Endothelial cell of umbilical vein (primary cell): ENCODE measurements around the gene ANKRD16. TPM values are rescaled to one million over a fixed set of nuclear protein-coding genes. Genes with fewer than 3 reads are reported as not detected.
A peak's percentile ranks its signal among the peaks of the same experiment; 100 is the strongest.

Source experiments
- BruUV-seq: library from RNA; stranded (reverse); fragments of 400-500 nt; replicated peaks from 2 replicates; lab custom pipeline; 2021; lab: Mats Ljungman, UMichigan
- CTCF ChIA-PET: fragments of 300-600, 350-600 bp; sonication (Branson Sonifier 250); formaldehyde crosslinking; loops from one replicate; lab custom pipeline; 2021; ENCODE audit warnings: antibody characterized with exemption, inconsistent platforms; lab: Charles Lee
- POLR2A ChIA-PET: fragments of 300-600, 350-600 bp; sonication (Branson Sonifier 250); formaldehyde crosslinking; loops from one replicate; lab custom pipeline; 2021; ENCODE audit warnings: antibody characterized with exemption, inconsistent platforms; lab: Charles Lee
- DNase-seq: peaks from one replicate; pipeline ENCODE4 v3.0.0-alpha.2; 2011; ENCODE audit warnings: low read depth, low spot score
- FAIRE-seq: peaks from 2 replicates; lab custom pipeline; 2011; peaks lifted over from hg19 to GRCh38; lab: Jason Lieb, UNC
- H2AFZ ChIP-seq: 2 replicates; pipeline ENCODE4 v1.6.0; 2012; ENCODE audit warnings: low read depth, low read length, control low read depth, inconsistent platforms
- H3K27ac ChIP-seq: 2 replicates; pipeline ENCODE4 v1.5.1; 2011; ENCODE audit warnings: low read depth, mild to moderate bottlenecking, control low read depth, low read length, moderate library complexity; ENCODE audit not compliant: insufficient read depth
- H3K27me3 ChIP-seq, 2 experiments: 2 replicates each; pipeline versions ENCODE4 v1.6.0 to v1.6.1; 2011; ENCODE audit warnings: low read length in 2 of 2, mixed read lengths in 1 of 2; ENCODE audit not compliant: control insufficient read depth in 2 of 2, insufficient read depth in 2 of 2
- H3K36me3 ChIP-seq, 2 experiments: 2 replicates in 1 of 2; 3 replicates in 1 of 2; pipeline ENCODE4 v1.5.1; 2011; ENCODE audit warnings: low read length in 2 of 2, mild to moderate bottlenecking in 1 of 2, moderate library complexity in 1 of 2; ENCODE audit not compliant: control insufficient read depth in 2 of 2, insufficient read depth in 2 of 2; ENCODE audit errors: extremely low read depth in 1 of 2
- H3K4me1 ChIP-seq: 3 replicates; pipeline ENCODE4 v1.5.1; 2011; ENCODE audit warnings: mild to moderate bottlenecking, low read length; ENCODE audit not compliant: control insufficient read depth, insufficient read depth; ENCODE audit errors: extremely low read depth
- H3K4me2 ChIP-seq: 2 replicates; pipeline ENCODE4 v1.6.1; 2011; ENCODE audit warnings: low read length, control low read depth, mixed read lengths; ENCODE audit not compliant: insufficient read depth
- H3K4me3 ChIP-seq, 3 experiments: fragments of 200-600 bp in 1 of 3; sonication (generic), shearing (Covaris generic) in 1 of 3; replicated peaks in 1 of 3; 2 replicates each; pipeline ENCODE4 v1.5.1; 2011 to 2016; ENCODE audit warnings: control low read depth in 3 of 3, low read length in 3 of 3, mild to moderate bottlenecking in 2 of 3, inconsistent platforms in 1 of 3, low read depth in 1 of 3, moderate library complexity in 1 of 3; ENCODE audit not compliant: insufficient read depth in 1 of 3
- H3K79me2 ChIP-seq: 2 replicates; pipeline ENCODE4 v1.6.0; 2012; ENCODE audit warnings: low read length, inconsistent platforms; ENCODE audit not compliant: control insufficient read depth, insufficient read depth
- H3K9ac ChIP-seq: replicated peaks from 2 replicates; pipeline ENCODE3; 2011; ENCODE audit warnings: low read length, control low read depth; ENCODE audit not compliant: insufficient read depth; ENCODE audit errors: extremely low read depth
- H3K9me1 ChIP-seq: replicated peaks from 3 replicates; pipeline ENCODE4 v1.6.0; 2011; ENCODE audit warnings: mild to moderate bottlenecking, low read length; ENCODE audit not compliant: control insufficient read depth, insufficient read depth; ENCODE audit errors: extremely low read depth
- H3K9me3 ChIP-seq: replicated peaks from 2 replicates; pipeline ENCODE4 v1.5.1; 2012; ENCODE audit warnings: low read length, inconsistent platforms; ENCODE audit not compliant: control insufficient read depth, insufficient read depth
- H4K20me1 ChIP-seq: replicated peaks from 2 replicates; pipeline ENCODE3; 2011; ENCODE audit warnings: mild to moderate bottlenecking, low read length; ENCODE audit not compliant: control insufficient read depth, insufficient read depth; ENCODE audit errors: extremely low read depth
- CTCF ChIP-seq, 2 donors: IDR thresholded peaks; 1 replicate in 1 of 2; 2 replicates in 1 of 2; pipeline ENCODE4 v1.5.1; 2011; ENCODE audit warnings: low read length in 2 of 2, mild to moderate bottlenecking in 2 of 2, moderate library complexity in 2 of 2, control low read depth in 1 of 2, inconsistent platforms in 1 of 2, low read depth in 1 of 2; ENCODE audit not compliant: insufficient read depth in 1 of 2; ENCODE audit errors: extremely low read depth in 1 of 2
- EZH2 ChIP-seq: IDR thresholded peaks from 2 replicates; pipeline ENCODE4 v1.6.1; 2012; ENCODE audit warnings: borderline replicate concordance, low read depth, mild to moderate bottlenecking, moderate library complexity, low read length, inconsistent platforms; ENCODE audit not compliant: severe bottlenecking
- FOS ChIP-seq: IDR thresholded peaks from 2 replicates; pipeline ENCODE4 v1.6.1; 2011; ENCODE audit warnings: mild to moderate bottlenecking, low read length, moderate library complexity, borderline replicate concordance; ENCODE audit not compliant: insufficient read depth
- GATA2 ChIP-seq: IDR thresholded peaks from 2 replicates; pipeline ENCODE4 v1.7.0; 2011; ENCODE audit warnings: low read depth, mild to moderate bottlenecking, moderate library complexity, mixed read lengths, low read length; ENCODE audit not compliant: insufficient read length, insufficient read depth
- JUN ChIP-seq: IDR thresholded peaks from 2 replicates; pipeline ENCODE4 v1.6.1; 2011; ENCODE audit warnings: borderline replicate concordance, low read depth; ENCODE audit not compliant: insufficient read length, insufficient read depth
- MAX ChIP-seq: IDR thresholded peaks from 2 replicates; pipeline ENCODE4 v1.6.1; 2011; ENCODE audit not compliant: insufficient read depth, insufficient read length
- MYC ChIP-seq: IDR thresholded peaks from one replicate; pipeline ENCODE4 v1.6.1; 2011; ENCODE audit warnings: mild to moderate bottlenecking, low read depth, low read length
- POLR2A ChIP-seq: IDR thresholded peaks from 2 replicates; pipeline ENCODE4 v1.6.1; 2012; ENCODE audit warnings: low read depth, mild to moderate bottlenecking, control low read depth, low read length
- POLR2AphosphoS5 ChIP-seq: IDR thresholded peaks from 2 replicates; pipeline ENCODE4 v1.6.1; 2012; ENCODE audit warnings: low read depth, mild to moderate bottlenecking, control low read depth, low read length, moderate library complexity; ENCODE audit not compliant: insufficient read depth
- dilution Hi-C: fragments of 300-500 bp; cut with MboI; formaldehyde crosslinking; loops from one replicate; pipeline ENCODE4 v1.15.0; 2019; ENCODE audit warnings: low sequenced_read_pairs; ENCODE audit not compliant: extremely low pct_ligation_motif_present
- intact Hi-C: fragments of 100-400 bp; cut with micrococcal nuclease; formaldehyde crosslinking; loops from one replicate; pipeline ENCODE4 v1.10.0; 2022
- polyA plus RNA-seq, 4 experiments: library from polyadenylated mRNA; depleted of rRNA in 3 of 4; stranded (reverse) in 3 of 4; unstranded in 1 of 4; fragments of >200 nt; gene quantifications; 2 replicates each; pipeline versions ENCODE4 v1.2.1 to v1.2.3, GENCODE V29; 2011 to 2012; ENCODE audit warnings: missing spikeins in 1 of 4
- total RNA-seq: library from RNA; stranded (reverse); gene quantifications from 2 replicates; pipeline ENCODE4 v1.2.3, GENCODE V29; 2021

Gene ANKRD16
- total and polyA plus RNA-seq, 2 donors (not counting 3 experiments of a cell fraction or from before 2014, with no cell fraction given), result 6.9 to 8.0 TPM

- intact Hi-C loops, result loop anchor here (1.0 to 10.0 kb wide), 6 partner anchors 34 to 162 kb away; partner anchors contain the start of genes ANKRD16, IL15RA and TASOR2
- Histone ChIP-seq H3K9me1 (no peaks in the 10 kb centered on the region), H3K4me3 (peak overlapping the region; percentile 91 to 100 (median 97)), H3K27ac (peak overlapping the region; percentile 92), H2AFZ (peak overlapping the region; percentile 93), H3K9me3 (no peaks in the 10 kb centered on the region), H4K20me1 (peaks cover 12% of the 10 kb centered on the region), H3K27me3 (no peaks in the 10 kb centered on the region), H3K4me2 (peak overlapping the region; percentile 98), H3K4me1 (peaks cover 39% of the 10 kb centered on the region), H3K9ac (peak overlapping the region; percentile 99), H3K36me3 (no peaks in the 10 kb centered on the region), H3K79me2 (peaks cover 61% of the 10 kb centered on the region)
- POLR2A ChIA-PET, result interaction anchor here (1.0 to 1.9 kb wide), 2 partner anchors 65 to 78 kb away, joined by 3 to 9 read pairs; partner anchors contain the start of genes ANKRD16 and FBH1
- CTCF ChIA-PET, result interaction anchor here (0.8 to 2.4 kb wide), 3 partner anchors 25 to 61 kb away, joined by 3 to 19 read pairs (median 5); no protein-coding TSS in a partner anchor
- DNase-seq (peak; percentile 43), FAIRE-seq (no peak)
- no peak for TF ChIP-seq MAX
- no peak for TF ChIP-seq JUN
- TF ChIP-seq POLR2AphosphoS5, result no peak
- no peak for TF ChIP-seq MYC
- TF ChIP-seq CTCF (IDR thresholded peaks at IDR 0.05; ENCODE audit: extremely low read depth in 1 of 2, insufficient read depth in 1 of 2, low read depth in 1 of 2, low read length in 2 of 2), result no peak
- no peak for TF ChIP-seq FOS
- TF ChIP-seq EZH2, result no peak
- no peak for TF ChIP-seq GATA2
- TF ChIP-seq POLR2A, result no peak
- dilution Hi-C loops, result no loop called here
- BruUV-seq, result no TSS peak
These were observed 77.2 kb downstream of the ANKRD16 start for GRCh38 chr10:5812283-5813090.

Other genes with a start within 250 kb of the ANKRD16 start
- 7.3 and 7.9 TPM in 2 replicates for gene ASB13, start 223.3 kb downstream of the ANKRD16 start, total RNA-seq
- 5.5 and 6.3 TPM in 2 replicates for gene ASB13, start 223.3 kb downstream of the ANKRD16 start, polyA plus RNA-seq
- gene TASOR2, start 205.1 kb downstream of the ANKRD16 start, total RNA-seq, result 48.9 and 49.9 TPM in 2 replicates
- gene TASOR2, start 205.1 kb downstream of the ANKRD16 start, polyA plus RNA-seq, result 10.0 and 13.6 TPM in 2 replicates
- 266 and 307 TPM in 2 replicates for gene GDI2, start 76.5 kb downstream of the ANKRD16 start, total RNA-seq
- 132 and 154 TPM in 2 replicates for gene GDI2, start 76.5 kb downstream of the ANKRD16 start, polyA plus RNA-seq
- 86.1 and 97.0 TPM in 2 replicates for gene FBH1, start 350 bp upstream of the ANKRD16 start, total RNA-seq
- 66.1 and 71.4 TPM in 2 replicates for gene FBH1, start 350 bp upstream of the ANKRD16 start, polyA plus RNA-seq
- gene IL15RA, start 87.7 kb upstream of the ANKRD16 start, total RNA-seq, result 16.1 and 18.8 TPM in 2 replicates
- 20.6 and 25.1 TPM in 2 replicates for gene IL15RA, start 87.7 kb upstream of the ANKRD16 start, polyA plus RNA-seq
- gene IL2RA, start 172.5 kb upstream of the ANKRD16 start, total RNA-seq, result not detected in 2 replicates
- not detected in 2 replicates for gene IL2RA, start 172.5 kb upstream of the ANKRD16 start, polyA plus RNA-seq
- 148 TPM in 2 replicates for gene RBM17, start 199.1 kb upstream of the ANKRD16 start, total RNA-seq
- 15.5 and 23.1 TPM in 2 replicates for gene RBM17, start 199.1 kb upstream of the ANKRD16 start, polyA plus RNA-seq